PC-3 (cell line): ENCODE measurements around the gene EIF4E. TPM values are rescaled to one million over a fixed set of nuclear protein-coding genes. Genes with fewer than 3 reads are reported as not detected.
"Not testable (repeated sequence)": the region's sequence is repeated elsewhere in the genome, so short reads cannot be mapped to it uniquely, and the experiment has no call there.

ENCODE experiments used
- ATAC-seq: fragments of 200-7000 bp; cut with Tn5 transposase; 2 replicates; pipeline ENCODE4 v1.9.1; 2020; ENCODE audit warnings: mild to moderate bottlenecking, moderate library complexity
- BruUV-seq: library from RNA; stranded (reverse); fragments of 400-500 nt; replicated peaks from 2 replicates; lab custom pipeline; 2021; lab: Mats Ljungman, UMichigan
- CTCF ChIA-PET: fragments of 300-600 bp; sonication (Branson Sonifier 250); formaldehyde crosslinking; loops from one replicate; lab custom pipeline; 2022; ENCODE audit warnings: antibody characterized with exemption; lab: Charles Lee
- POLR2A ChIA-PET: fragments of 300-600 bp; sonication (Branson Sonifier 250); formaldehyde crosslinking; loops from one replicate; lab custom pipeline; 2022; ENCODE audit warnings: antibody characterized with exemption; ENCODE audit not compliant: unreplicated experiment; lab: Charles Lee
- DNase-seq: peaks from one replicate; pipeline ENCODE4 v3.0.0-alpha.2; 2015
- H2AFZ ChIP-seq: fragments of 300-600 bp; sonication (generic); 2 replicates; pipeline ENCODE4 v1.6.0; 2016; ENCODE audit warnings: antibody characterized with exemption, low read length
- H3F3A ChIP-seq: fragments of 300-600 bp; sonication (generic); one replicate; pipeline ENCODE4 v1.6.0; 2017; ENCODE audit warnings: antibody characterized with exemption, low read length, control low read depth, mild to moderate bottlenecking; ENCODE audit not compliant: unreplicated experiment
- H3K27ac ChIP-seq: fragments of 300-600 bp; sonication (generic); 2 replicates; pipeline ENCODE4 v1.5.1; 2016; ENCODE audit warnings: mild to moderate bottlenecking, low read length
- H3K27me3 ChIP-seq: fragments of 300-600 bp; sonication (generic); 2 replicates; pipeline ENCODE4 v1.6.1; 2016; ENCODE audit warnings: low read length, mixed read lengths
- H3K36me3 ChIP-seq: fragments of 300-600 bp; sonication (generic); 2 replicates; pipeline ENCODE4 v1.6.1; 2016; ENCODE audit warnings: low read depth, mixed run types, low read length, mixed read lengths
- H3K4me1 ChIP-seq: fragments of 300-600 bp; sonication (generic); 2 replicates; pipeline ENCODE4 v1.5.1; 2016; ENCODE audit warnings: low read length; ENCODE audit not compliant: insufficient read depth
- H3K4me2 ChIP-seq: fragments of 300-600 bp; sonication (generic); 2 replicates; pipeline ENCODE4 v1.6.0; 2016; ENCODE audit warnings: low read length
- H3K4me3 ChIP-seq: fragments of 300-600 bp; sonication (generic); 2 replicates; pipeline ENCODE4 v1.5.1; 2016; ENCODE audit warnings: mild to moderate bottlenecking, low read length, mixed read lengths
- H3K79me2 ChIP-seq: fragments of 300-600 bp; sonication (generic); 2 replicates; pipeline ENCODE4 v1.6.1; 2017; ENCODE audit warnings: low read length, mixed read lengths
- H3K9ac ChIP-seq: fragments of 300-600 bp; sonication (generic); 2 replicates; pipeline ENCODE4 v1.6.0; 2016; ENCODE audit warnings: mild to moderate bottlenecking, low read length
- H3K9me2 ChIP-seq: fragments of 300-600 bp; sonication (generic); replicated peaks from 2 replicates; pipeline ENCODE4 v1.6.1; 2016; ENCODE audit warnings: mixed run types, low read length, mixed read lengths
- H3K9me3 ChIP-seq: fragments of 300-600 bp; sonication (generic); 2 replicates; pipeline ENCODE4 v1.6.1; 2016; ENCODE audit warnings: low read length, mixed read lengths
- H4K20me1 ChIP-seq: fragments of 300-600 bp; sonication (generic); 2 replicates; pipeline ENCODE4 v1.6.1; 2016; ENCODE audit warnings: low read length, mixed read lengths
- EZH2 ChIP-seq: fragments of 300-600 bp; sonication (generic); IDR thresholded peaks from one replicate; pipeline ENCODE4 v1.6.1; 2017; ENCODE audit warnings: antibody characterized with exemption, mild to moderate bottlenecking, low read length; ENCODE audit not compliant: unreplicated experiment
- EZH2phosphoT487 ChIP-seq: fragments of 300-600 bp; sonication (generic); IDR thresholded peaks from 2 replicates; pipeline ENCODE4 v1.6.1; 2018; ENCODE audit warnings: mild to moderate bottlenecking, antibody characterized with exemption, low read length, borderline replicate concordance
- intact Hi-C: fragments of 100-400 bp; cut with micrococcal nuclease; formaldehyde crosslinking; loops from 2 replicates; pipeline ENCODE4 v1.9.0; 2023
- total RNA-seq: library from RNA; depleted of rRNA; stranded (reverse); fragments of >200 nt; gene quantifications from 2 replicates; pipeline ENCODE4 v1.2.3, GENCODE V29; 2014
- TF ChIP-seq, protein P1 (sequence below): fragments of 300-600 bp; sonication (generic); conservative IDR thresholded peaks from 2 replicates; pipeline ENCODE4 v1.5.1; 2017; ENCODE audit warnings: antibody characterized with exemption, low read depth, mild to moderate bottlenecking, low read length

The EIF4E gene
- total RNA-seq, 1 experiment from 2014 or later: 134 TPM

DNA sequence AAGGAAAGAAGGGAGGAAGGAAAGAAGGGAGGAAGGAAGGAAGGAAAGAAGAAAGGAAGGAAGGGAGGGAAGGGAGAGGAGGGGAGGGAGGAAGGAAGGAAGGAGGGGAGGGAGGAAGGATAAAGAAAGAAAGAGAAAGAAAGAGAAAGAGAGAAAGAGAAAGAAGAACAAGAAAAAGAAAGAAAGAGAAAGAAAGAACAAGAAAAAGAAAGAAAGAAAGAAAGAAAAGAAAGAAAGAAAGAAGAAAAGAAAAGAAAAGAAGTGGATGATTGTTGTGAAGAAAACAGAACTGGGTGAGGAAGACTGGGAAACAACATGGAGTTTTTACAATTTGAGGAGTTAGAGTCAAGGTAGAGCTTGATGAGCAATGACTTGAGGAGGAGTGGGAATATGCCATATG lies 78.0 kb downstream of the EIF4E start:
- no peaks in the 10 kb centered on the region for H4K20me1 ChIP-seq

DNA sequence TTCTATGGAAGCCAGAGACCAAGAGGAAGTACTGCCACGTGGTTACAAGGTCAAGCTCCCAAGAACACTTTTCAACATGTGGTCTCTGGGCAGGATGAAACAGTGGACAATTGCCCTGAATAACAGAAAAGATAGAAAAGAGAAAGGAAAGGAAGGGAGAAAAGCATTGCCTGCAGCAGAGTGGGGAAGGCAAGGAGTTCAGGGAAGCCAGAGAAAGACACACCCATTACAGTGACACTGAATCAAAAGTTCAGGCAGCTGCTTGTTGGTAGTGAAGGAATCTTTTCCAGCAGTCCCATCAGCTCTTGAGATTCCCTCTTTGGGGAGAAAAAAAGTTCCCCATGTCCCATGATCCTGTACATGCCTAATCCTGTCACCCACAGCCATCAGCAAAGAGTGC lies 80.5 kb downstream of the EIF4E start:
- H3K36me3 ChIP-seq: no peaks in the 10 kb centered on the region
- H2AFZ ChIP-seq: no peak overlapping the region
- intact Hi-C loops: no loop called here
- H3K79me2 ChIP-seq: no peaks in the 10 kb centered on the region
- H3K4me3 ChIP-seq: no peak overlapping the region
- BruUV-seq: no TSS peak
- H3F3A ChIP-seq: no peaks in the 10 kb centered on the region
- no peaks in the 10 kb centered on the region for H4K20me1 ChIP-seq
- ChIA-PET POLR2A (no interaction called here), CTCF (no interaction called here)
- no peak for DNase-seq
- TF ChIP-seq, protein P1, sequence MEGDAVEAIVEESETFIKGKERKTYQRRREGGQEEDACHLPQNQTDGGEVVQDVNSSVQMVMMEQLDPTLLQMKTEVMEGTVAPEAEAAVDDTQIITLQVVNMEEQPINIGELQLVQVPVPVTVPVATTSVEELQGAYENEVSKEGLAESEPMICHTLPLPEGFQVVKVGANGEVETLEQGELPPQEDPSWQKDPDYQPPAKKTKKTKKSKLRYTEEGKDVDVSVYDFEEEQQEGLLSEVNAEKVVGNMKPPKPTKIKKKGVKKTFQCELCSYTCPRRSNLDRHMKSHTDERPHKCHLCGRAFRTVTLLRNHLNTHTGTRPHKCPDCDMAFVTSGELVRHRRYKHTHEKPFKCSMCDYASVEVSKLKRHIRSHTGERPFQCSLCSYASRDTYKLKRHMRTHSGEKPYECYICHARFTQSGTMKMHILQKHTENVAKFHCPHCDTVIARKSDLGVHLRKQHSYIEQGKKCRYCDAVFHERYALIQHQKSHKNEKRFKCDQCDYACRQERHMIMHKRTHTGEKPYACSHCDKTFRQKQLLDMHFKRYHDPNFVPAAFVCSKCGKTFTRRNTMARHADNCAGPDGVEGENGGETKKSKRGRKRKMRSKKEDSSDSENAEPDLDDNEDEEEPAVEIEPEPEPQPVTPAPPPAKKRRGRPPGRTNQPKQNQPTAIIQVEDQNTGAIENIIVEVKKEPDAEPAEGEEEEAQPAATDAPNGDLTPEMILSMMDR: no peak
- TF ChIP-seq EZH2phosphoT487 (no peak), EZH2 (no peak)
- no peak overlapping the region for H3K9ac ChIP-seq
- no peak for ATAC-seq
- H3K27me3 ChIP-seq: no peaks in the 10 kb centered on the region
- no peaks in the 10 kb centered on the region for H3K4me1 ChIP-seq
- H3K27ac ChIP-seq: no peak overlapping the region
- no peaks in the 10 kb centered on the region for H3K9me2 ChIP-seq
- no peaks in the 10 kb centered on the region for H3K9me3 ChIP-seq
- H3K4me2 ChIP-seq: no peak overlapping the region

More for the DNA sequence above, 78.0 kb downstream of the EIF4E start:
- Histone ChIP-seq H3F3A (no peaks in the 10 kb centered on the region), H3K9me2 (no peaks in the 10 kb centered on the region), H3K27ac (no peak overlapping the region), H3K9me3 (no peaks in the 10 kb centered on the region), H3K9ac (no peak overlapping the region), H3K79me2 (no peaks in the 10 kb centered on the region), H3K4me2 (no peak overlapping the region), H2AFZ (no peak overlapping the region), H3K36me3 (no peaks in the 10 kb centered on the region), H3K4me3 (no peak overlapping the region), H3K4me1 (no peaks in the 10 kb centered on the region), H3K27me3 (no peaks in the 10 kb centered on the region)
- BruUV-seq: no TSS peak
- DNase-seq (no peak), ATAC-seq (no peak)
- POLR2A ChIA-PET: no interaction called here
- TF ChIP-seq EZH2phosphoT487 (no peak), EZH2 (no peak)
- TF ChIP-seq, protein P1: no peak
- intact Hi-C loops: loop anchor here (10.0 kb wide), 1 partner anchor 386 kb away; no protein-coding TSS in a partner anchor
- CTCF ChIA-PET: no interaction called here

DNA sequence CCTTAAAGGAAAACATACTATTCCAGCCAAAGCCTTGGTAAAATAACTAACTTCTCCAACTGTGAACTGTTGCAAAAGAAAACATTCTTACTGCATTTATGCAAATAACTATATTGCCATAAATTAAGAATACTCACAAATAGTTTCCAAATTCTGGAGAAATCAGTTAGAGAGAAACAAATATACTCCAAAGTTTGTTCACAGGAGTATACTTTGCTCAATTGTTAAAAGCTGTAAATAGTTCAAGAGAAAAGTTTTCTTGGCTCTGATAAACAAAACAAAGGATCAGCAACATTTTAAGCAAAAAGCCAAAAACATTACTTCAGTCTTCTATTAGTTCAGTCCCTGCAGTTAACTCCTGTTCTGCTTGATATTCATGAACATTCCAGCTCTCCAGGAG lies 83.0 kb downstream of the EIF4E start:
- H3K4me2 ChIP-seq: no peak overlapping the region
- no peaks in the 10 kb centered on the region for H3K9me3 ChIP-seq
- H3K27me3 ChIP-seq: no peaks in the 10 kb centered on the region
- intact Hi-C loops: no loop called here
- H4K20me1 ChIP-seq: no peaks in the 10 kb centered on the region
- no peaks in the 10 kb centered on the region for H3F3A ChIP-seq
- no peak overlapping the region for H2AFZ ChIP-seq
- ChIA-PET CTCF (no interaction called here), POLR2A (no interaction called here)
- H3K36me3 ChIP-seq: no peaks in the 10 kb centered on the region
- TF ChIP-seq EZH2phosphoT487 (no peak), EZH2 (no peak)
- TF ChIP-seq, protein P1: no peak
- ATAC-seq (no peak), DNase-seq (no peak)
- H3K4me3 ChIP-seq: no peak overlapping the region
- H3K79me2 ChIP-seq: no peaks in the 10 kb centered on the region
- no peaks in the 10 kb centered on the region for H3K9me2 ChIP-seq
- no peak overlapping the region for H3K27ac ChIP-seq
- no TSS peak for BruUV-seq
- no peaks in the 10 kb centered on the region for H3K4me1 ChIP-seq
- no peak overlapping the region for H3K9ac ChIP-seq

DNA sequence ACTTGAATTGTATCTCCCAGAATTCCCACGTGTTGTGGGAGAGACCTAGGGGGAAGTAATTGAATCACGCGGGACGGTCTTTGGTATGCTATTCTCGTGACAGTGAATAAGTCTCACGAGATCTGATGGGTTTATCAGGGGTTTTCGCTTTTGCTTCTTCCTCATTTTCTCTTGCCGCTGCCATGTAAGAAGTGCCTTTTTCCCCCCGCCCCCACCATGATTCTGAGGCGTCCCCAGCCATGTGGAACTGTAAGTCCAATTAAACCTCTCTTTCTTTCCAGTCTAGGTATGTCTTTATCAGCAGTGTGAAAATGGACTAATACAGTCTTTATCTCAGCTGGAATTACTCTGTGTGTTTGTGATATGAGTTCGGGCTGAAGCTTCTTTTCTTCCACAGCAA lies 86.0 kb downstream of the EIF4E start:
- H3K9me3 ChIP-seq, H3K9ac ChIP-seq, H3K36me3 ChIP-seq, H3K4me1 ChIP-seq, H4K20me1 ChIP-seq, intact Hi-C loops, H3K4me2 ChIP-seq, H3K9me2 ChIP-seq, CTCF ChIA-PET, H3K27me3 ChIP-seq, ATAC-seq, POLR2A ChIA-PET, H3K4me3 ChIP-seq, DNase-seq, H3K79me2 ChIP-seq, H3F3A ChIP-seq, H2AFZ ChIP-seq, H3K27ac ChIP-seq, BruUV-seq: not testable (repeated sequence)
